IMR-90 (cell line): ENCODE results near the gene EFNB2. TPM values are rescaled to one million over a fixed set of nuclear protein-coding genes. Genes with fewer than 3 reads are reported as not detected.

Source experiments
- ATAC-seq: fragments of 200-7000 bp; cut with Tn5 transposase; 2 replicates; pipeline ENCODE4 v1.9.1; 2020; ENCODE audit warnings: low read depth, mild to moderate bottlenecking, moderate library complexity
- BruUV-seq: library from RNA; stranded (reverse); fragments of 400-500 nt; replicated peaks from 2 replicates; lab custom pipeline; 2021; lab: Mats Ljungman, UMichigan
- CTCF ChIA-PET: fragments of 300-600 bp; formaldehyde crosslinking; extraction: SDS; loops from one replicate; lab custom pipeline; 2021; ENCODE audit warnings: antibody characterized with exemption; lab: Yijun Ruan, JAX
- POLR2A ChIA-PET: fragments of 300-600 bp; sonication (Branson Sonifier 250); formaldehyde crosslinking; loops from one replicate; lab custom pipeline; 2022; ENCODE audit warnings: antibody characterized with exemption; ENCODE audit not compliant: unreplicated experiment; lab: Charles Lee
- DNase-seq: peaks from one replicate; pipeline ENCODE4 v3.0.0; 2013
- H2AFZ ChIP-seq: replicated peaks from 2 replicates; pipeline ENCODE3; 2013; ENCODE audit warnings: low read length, mild to moderate bottlenecking; ENCODE audit not compliant: poor library complexity
- H2AK5ac ChIP-seq: 2 replicates; pipeline ENCODE4 v1.6.1; 2013; ENCODE audit warnings: low read depth, low read length, inconsistent platforms
- H2AK9ac ChIP-seq: replicated peaks from 2 replicates; pipeline ENCODE3; 2013; ENCODE audit warnings: mild to moderate bottlenecking, low read depth, low read length, moderate library complexity; ENCODE audit not compliant: poor library complexity
- H2BK120ac ChIP-seq: 2 replicates; pipeline ENCODE4 v1.6.1; 2013; ENCODE audit warnings: low read depth, low read length, inconsistent platforms
- H2BK15ac ChIP-seq: 3 replicates; pipeline ENCODE4 v1.6.1; 2013; ENCODE audit warnings: low read depth, low read length, inconsistent platforms
- H2BK20ac ChIP-seq: 2 replicates; pipeline ENCODE4 v1.6.1; 2013; ENCODE audit warnings: low read depth, mild to moderate bottlenecking, inconsistent platforms, low read length, moderate library complexity
- H2BK5ac ChIP-seq: 2 replicates; pipeline ENCODE4 v1.6.1; 2013; ENCODE audit warnings: mild to moderate bottlenecking, low read depth, low read length, inconsistent platforms; ENCODE audit not compliant: poor library complexity, severe bottlenecking
- H3K14ac ChIP-seq: replicated peaks from 2 replicates; pipeline ENCODE4 v1.6.1; 2013; ENCODE audit warnings: low read depth, low read length, inconsistent platforms
- H3K18ac ChIP-seq: 2 replicates; pipeline ENCODE4 v1.6.1; 2013; ENCODE audit warnings: low read depth, low read length, control low read depth
- H3K23ac ChIP-seq: 2 replicates; pipeline ENCODE4 v1.6.1; 2013; ENCODE audit warnings: low read depth, low read length, inconsistent platforms
- H3K27ac ChIP-seq: 2 replicates; pipeline ENCODE4 v1.5.1; 2013; ENCODE audit warnings: mild to moderate bottlenecking, control low read depth, low read length; ENCODE audit not compliant: insufficient read depth
- H3K27me3 ChIP-seq: 2 replicates; pipeline ENCODE4 v1.6.1; 2013; ENCODE audit warnings: low read length; ENCODE audit not compliant: control insufficient read depth, insufficient read depth
- H3K36me3 ChIP-seq: 2 replicates; pipeline ENCODE4 v1.6.1; 2013; ENCODE audit warnings: low read length, mixed read lengths; ENCODE audit not compliant: control insufficient read depth, insufficient read depth
- H3K4ac ChIP-seq: 2 replicates; pipeline ENCODE4 v1.6.1; 2013; ENCODE audit warnings: low read depth, low read length, inconsistent platforms
- H3K4me1 ChIP-seq: 2 replicates; pipeline ENCODE4 v1.6.1; 2013; ENCODE audit warnings: low read length, mixed read lengths; ENCODE audit not compliant: control insufficient read depth, insufficient read depth
- H3K4me2 ChIP-seq: 2 replicates; pipeline ENCODE4 v1.6.1; 2013; ENCODE audit warnings: low read depth, mild to moderate bottlenecking, control low read depth, low read length, moderate library complexity
- H3K4me3 ChIP-seq: 2 replicates; pipeline ENCODE4 v1.5.1; 2013; ENCODE audit warnings: low read depth, mild to moderate bottlenecking, control low read depth, low read length, moderate library complexity; ENCODE audit not compliant: insufficient read depth
- H3K56ac ChIP-seq: 2 replicates; pipeline ENCODE4 v1.6.1; 2013; ENCODE audit warnings: low read length, inconsistent platforms; ENCODE audit not compliant: insufficient read depth; ENCODE audit errors: extremely low read depth
- H3K79me1 ChIP-seq, 2 experiments: 2 replicates each; pipeline ENCODE4 v1.6.1; 2013; ENCODE audit warnings: low read length in 2 of 2, inconsistent platforms in 1 of 2, low read depth in 1 of 2
- H3K9ac ChIP-seq: 2 replicates; pipeline ENCODE4 v1.6.1; 2013; ENCODE audit warnings: low read depth, low read length, control low read depth
- H3K9me1 ChIP-seq: 2 replicates; pipeline ENCODE4 v1.6.1; 2013; ENCODE audit warnings: low read length, inconsistent platforms; ENCODE audit not compliant: insufficient read depth
- H3K9me3 ChIP-seq: 2 replicates; pipeline ENCODE4 v1.6.1; 2013; ENCODE audit warnings: low read length; ENCODE audit not compliant: control insufficient read depth, insufficient read depth
- H4K20me1 ChIP-seq: 2 replicates; pipeline ENCODE4 v1.6.1; 2013; ENCODE audit warnings: low read length, inconsistent platforms; ENCODE audit not compliant: insufficient read depth
- H4K5ac ChIP-seq: 2 replicates; pipeline ENCODE4 v1.6.1; 2013; ENCODE audit warnings: mild to moderate bottlenecking, low read depth, low read length, control low read depth
- H4K8ac ChIP-seq, 2 experiments: 2 replicates each; pipeline ENCODE4 v1.6.1; 2013; ENCODE audit warnings: low read depth in 2 of 2, low read length in 2 of 2, control low read depth in 1 of 2, inconsistent platforms in 1 of 2
- H4K91ac ChIP-seq: 2 replicates; pipeline ENCODE4 v1.6.1; 2013; ENCODE audit warnings: low read depth, low read length, inconsistent platforms; ENCODE audit not compliant: insufficient read depth
- CEBPB ChIP-seq: IDR thresholded peaks from 2 replicates; pipeline ENCODE4 v1.6.1; 2012; ENCODE audit warnings: low read depth, low read length, improper control_type of control experiment
- CHD1 ChIP-seq: IDR thresholded peaks from 2 replicates; pipeline ENCODE4 v1.6.1; 2012; ENCODE audit warnings: low read depth, low read length, improper control_type of control experiment
- MAFK ChIP-seq: IDR thresholded peaks from 2 replicates; pipeline ENCODE4 v1.6.1; 2012; ENCODE audit warnings: low read depth, low read length, improper control_type of control experiment
- MAZ ChIP-seq: IDR thresholded peaks from 2 replicates; pipeline ENCODE4 v1.6.1; 2012; ENCODE audit warnings: low read depth, mild to moderate bottlenecking, low read length, improper control_type of control experiment, moderate library complexity, borderline replicate concordance
- MXI1 ChIP-seq: IDR thresholded peaks from 2 replicates; pipeline ENCODE4 v1.6.1; 2012; ENCODE audit warnings: low read depth, mild to moderate bottlenecking, low read length, moderate library complexity, borderline replicate concordance
- POLR2A ChIP-seq: IDR thresholded peaks from 2 replicates; pipeline ENCODE4 v1.6.1; 2012; ENCODE audit warnings: mild to moderate bottlenecking, low read depth, low read length
- RAD21 ChIP-seq: IDR thresholded peaks from 2 replicates; pipeline ENCODE4 v1.6.1; 2012; ENCODE audit warnings: low read length, improper control_type of control experiment
- RCOR1 ChIP-seq: IDR thresholded peaks from 2 replicates; pipeline ENCODE4 v1.6.1; 2012; ENCODE audit warnings: mild to moderate bottlenecking, low read length, improper control_type of control experiment; ENCODE audit not compliant: insufficient replicate concordance
- RFX5 ChIP-seq: IDR thresholded peaks from 2 replicates; pipeline ENCODE4 v1.8.0; 2012; ENCODE audit warnings: low read depth, mild to moderate bottlenecking, low read length, moderate library complexity
- SMC3 ChIP-seq: fragments of 150-350 bp; IDR thresholded peaks from 2 replicates; pipeline ENCODE4 v1.6.1; 2016; ENCODE audit warnings: low read depth, mild to moderate bottlenecking, antibody characterized with exemption, low read length, moderate library complexity
- whole genome bisulfite sequencing, 2 experiments: methylation state at CpG; one replicate each; pipeline versions ENCODE4 v1.1.5 to v1.1.7; 2013; ENCODE audit warnings: missing lambda C conversion rate in 2 of 2; ENCODE audit not compliant: insufficient read length in 1 of 2; ENCODE audit errors: extremely low coverage in 2 of 2; 5-methylcytosine and 5-hydroxymethylcytosine counted together
- dilution Hi-C: fragments of 300-500 bp; cut with HindIII; formaldehyde crosslinking; loops from one replicate; pipeline ENCODE4 v1.14.3; 2018; ENCODE audit warnings: low sequenced_read_pairs; ENCODE audit not compliant: unreplicated experiment
- in situ Hi-C: fragments of 300-500 bp; cut with MboI; formaldehyde crosslinking; loops from 3 replicates; pipeline ENCODE4 v1.14.3; 2019; ENCODE audit warnings: low sequenced_read_pairs, inconsistent platforms, mixed read lengths
- intact Hi-C: fragments of 100-400 bp; cut with micrococcal nuclease; formaldehyde crosslinking; loops from 2 replicates; pipeline ENCODE4 v1.10.0; 2022
- polyA plus RNA-seq, 3 experiments: library from polyadenylated mRNA; depleted of rRNA; stranded (reverse); fragments of >200 nt; gene quantifications; 2 replicates each; pipeline ENCODE4 v1.2.3, GENCODE V29; 2012; ENCODE audit warnings: low replicate concordance in 1 of 3
- total RNA-seq: library from RNA; depleted of rRNA; stranded (reverse); fragments of >200 nt; gene quantifications from 2 replicates; pipeline ENCODE4 v1.2.3, GENCODE V29; 2012
- TF ChIP-seq, protein P1 (sequence below): fragments of 150-350 bp; IDR thresholded peaks from 2 replicates; pipeline ENCODE4 v1.6.1; 2016; ENCODE audit warnings: low read depth, mild to moderate bottlenecking, low read length, moderate library complexity, borderline replicate concordance
- TF ChIP-seq, protein P2 (sequence below): fragments of 150-350 bp; IDR thresholded peaks from 2 replicates; pipeline ENCODE4 v1.6.1; 2017; ENCODE audit warnings: mild to moderate bottlenecking, antibody characterized with exemption, low read length, low read depth
- TF ChIP-seq, protein P3 (sequence below): conservative IDR thresholded peaks from 2 replicates; pipeline ENCODE4 v1.5.1; 2012; ENCODE audit warnings: mild to moderate bottlenecking, low read depth, low read length, improper control_type of control experiment

Gene EFNB2
- total and polyA plus RNA-seq, 2 of the 4 experiments (the other 2 are of a cell fraction) = 5.4 to 6.0 TPM

DNA sequence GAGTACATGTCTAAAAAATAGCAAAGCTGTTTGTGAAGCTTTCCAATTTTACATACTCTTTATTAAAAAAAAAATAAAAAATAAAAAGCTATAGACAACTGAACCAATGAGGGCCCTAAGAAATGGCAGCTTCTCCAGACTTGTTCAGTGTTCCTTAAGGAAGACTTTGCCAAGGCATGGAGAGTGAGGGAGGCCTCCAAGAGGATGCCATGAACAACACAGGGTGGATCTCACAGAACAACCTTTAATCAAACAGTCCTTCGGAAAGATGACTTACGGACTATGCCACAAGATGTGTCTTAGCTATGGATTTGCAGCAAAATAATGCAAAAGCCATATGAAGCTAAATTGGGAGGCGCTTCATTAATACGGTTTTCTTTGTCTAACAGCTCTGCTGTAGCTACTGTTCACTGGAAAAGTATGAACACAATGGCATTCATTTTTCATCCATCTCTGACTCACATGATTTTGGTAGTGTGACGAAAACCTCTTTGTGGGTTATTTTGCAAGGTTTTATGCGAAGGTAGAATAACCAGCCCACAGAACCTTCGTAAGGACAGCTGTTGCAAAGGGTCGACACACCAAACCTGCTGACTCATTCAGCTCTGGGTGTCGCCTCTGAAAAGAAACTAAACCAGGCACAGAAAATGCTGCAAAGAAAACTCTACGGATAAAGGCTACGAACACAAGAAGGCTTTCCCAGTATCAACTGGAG lies 27.7 kb downstream of the EFNB2 start:
- H2AK5ac ChIP-seq = peak overlapping the region; percentile 33
- H2BK15ac ChIP-seq = no peak overlapping the region
- H3K9me3 ChIP-seq = no peaks in the 10 kb centered on the region
- POLR2A ChIA-PET = interaction anchor here (0.6 kb wide), 1 partner anchor 335 kb away, joined by 6 read pairs; no protein-coding TSS in a partner anchor
- H3K18ac ChIP-seq = peak overlapping the region; percentile 89
- H2AFZ ChIP-seq = no peak overlapping the region
- H4K91ac ChIP-seq = peak overlapping the region; percentile 29; the same call in 1 of the 2 replicates
- H2AK9ac ChIP-seq = no peak overlapping the region
- 0 out of 2 replicates have a peak overlapping the region, but pooled peaks have one; percentile 40 for H3K56ac ChIP-seq
- WGBS, 2 experiments = 9% methylated on average over 5 of the region's 11 CpGs; no CpG with 5 or more reads in 1 of the 2 experiments
- no peak overlapping the region for H3K23ac ChIP-seq
- H2BK120ac ChIP-seq = peak overlapping the region; percentile 70
- BruUV-seq = no TSS peak
- peak overlapping the region; percentile 67; the same call in 1 of the 2 replicates for H3K14ac ChIP-seq
- intact Hi-C loops (loop anchor here (5.0 kb wide), 1 partner anchor 350 kb away; no protein-coding TSS in a partner anchor), in situ Hi-C loops (loop anchor here (25.0 kb wide), 1 partner anchor 420 kb away; no protein-coding TSS in a partner anchor), dilution Hi-C loops (no loop called here)
- H4K5ac ChIP-seq = peak overlapping the region; percentile 88; the same call in 1 of the 2 replicates
- H2BK20ac ChIP-seq = peak overlapping the region; percentile 54
- no peaks in the 10 kb centered on the region for H3K27me3 ChIP-seq
- peak overlapping the region; percentile 23 to 33; a peak in 2 of 4 replicates for H4K8ac ChIP-seq
- H3K4me2 ChIP-seq = peak overlapping the region; percentile 60
- H3K4ac ChIP-seq = peak overlapping the region; percentile 73
- no peaks in the 10 kb centered on the region for H4K20me1 ChIP-seq
- ATAC-seq (peak; percentile 85), DNase-seq (peak; percentile 95)
- H3K36me3 ChIP-seq = no peaks in the 10 kb centered on the region
- no peaks in the 10 kb centered on the region for H3K9me1 ChIP-seq
- H3K9ac ChIP-seq = peak overlapping the region; percentile 19; the same call in 1 of the 2 replicates
- CTCF ChIA-PET = interaction anchor here (0.6 to 1.1 kb wide), 4 partner anchors 8 to 443 kb away, joined by 3 read pairs; partner anchors contain the start of gene EFNB2
- peak overlapping the region; percentile 2; the same call in 1 of the 2 replicates for H3K4me3 ChIP-seq
- H2BK5ac ChIP-seq = peak overlapping the region; percentile 17
- H3K27ac ChIP-seq = peak overlapping the region; percentile 57; the same call in 1 of the 2 replicates
- H3K4me1 ChIP-seq = peaks cover 3% of the 10 kb centered on the region; the same call in 1 of the 2 replicates
- peaks cover 10 to 20% of the 10 kb centered on the region in 2 experiments; a peak in 1 of 4 replicates for H3K79me1 ChIP-seq
- TF ChIP-seq, protein P1, sequence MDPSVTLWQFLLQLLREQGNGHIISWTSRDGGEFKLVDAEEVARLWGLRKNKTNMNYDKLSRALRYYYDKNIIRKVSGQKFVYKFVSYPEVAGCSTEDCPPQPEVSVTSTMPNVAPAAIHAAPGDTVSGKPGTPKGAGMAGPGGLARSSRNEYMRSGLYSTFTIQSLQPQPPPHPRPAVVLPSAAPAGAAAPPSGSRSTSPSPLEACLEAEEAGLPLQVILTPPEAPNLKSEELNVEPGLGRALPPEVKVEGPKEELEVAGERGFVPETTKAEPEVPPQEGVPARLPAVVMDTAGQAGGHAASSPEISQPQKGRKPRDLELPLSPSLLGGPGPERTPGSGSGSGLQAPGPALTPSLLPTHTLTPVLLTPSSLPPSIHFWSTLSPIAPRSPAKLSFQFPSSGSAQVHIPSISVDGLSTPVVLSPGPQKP = no peak
- peak; percentile 10; the same call in 1 of the 2 replicates for TF ChIP-seq RAD21
- 0 out of 2 replicates have a peak, but pooled peaks have one; percentile 4 for TF ChIP-seq SMC3
- no peak for TF ChIP-seq POLR2A
- TF ChIP-seq MAZ = no peak
- peak; percentile 66 for TF ChIP-seq MAFK
- no peak for TF ChIP-seq RCOR1
- no peak for TF ChIP-seq RFX5
- peak; percentile 92 for TF ChIP-seq CEBPB
- no peak for TF ChIP-seq MXI1
- TF ChIP-seq, protein P2, sequence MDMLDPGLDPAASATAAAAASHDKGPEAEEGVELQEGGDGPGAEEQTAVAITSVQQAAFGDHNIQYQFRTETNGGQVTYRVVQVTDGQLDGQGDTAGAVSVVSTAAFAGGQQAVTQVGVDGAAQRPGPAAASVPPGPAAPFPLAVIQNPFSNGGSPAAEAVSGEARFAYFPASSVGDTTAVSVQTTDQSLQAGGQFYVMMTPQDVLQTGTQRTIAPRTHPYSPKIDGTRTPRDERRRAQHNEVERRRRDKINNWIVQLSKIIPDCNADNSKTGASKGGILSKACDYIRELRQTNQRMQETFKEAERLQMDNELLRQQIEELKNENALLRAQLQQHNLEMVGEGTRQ = no peak
- TF ChIP-seq, protein P3, sequence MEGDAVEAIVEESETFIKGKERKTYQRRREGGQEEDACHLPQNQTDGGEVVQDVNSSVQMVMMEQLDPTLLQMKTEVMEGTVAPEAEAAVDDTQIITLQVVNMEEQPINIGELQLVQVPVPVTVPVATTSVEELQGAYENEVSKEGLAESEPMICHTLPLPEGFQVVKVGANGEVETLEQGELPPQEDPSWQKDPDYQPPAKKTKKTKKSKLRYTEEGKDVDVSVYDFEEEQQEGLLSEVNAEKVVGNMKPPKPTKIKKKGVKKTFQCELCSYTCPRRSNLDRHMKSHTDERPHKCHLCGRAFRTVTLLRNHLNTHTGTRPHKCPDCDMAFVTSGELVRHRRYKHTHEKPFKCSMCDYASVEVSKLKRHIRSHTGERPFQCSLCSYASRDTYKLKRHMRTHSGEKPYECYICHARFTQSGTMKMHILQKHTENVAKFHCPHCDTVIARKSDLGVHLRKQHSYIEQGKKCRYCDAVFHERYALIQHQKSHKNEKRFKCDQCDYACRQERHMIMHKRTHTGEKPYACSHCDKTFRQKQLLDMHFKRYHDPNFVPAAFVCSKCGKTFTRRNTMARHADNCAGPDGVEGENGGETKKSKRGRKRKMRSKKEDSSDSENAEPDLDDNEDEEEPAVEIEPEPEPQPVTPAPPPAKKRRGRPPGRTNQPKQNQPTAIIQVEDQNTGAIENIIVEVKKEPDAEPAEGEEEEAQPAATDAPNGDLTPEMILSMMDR = no peak
- no peak for TF ChIP-seq CHD1
